GM19023 (cell line): ENCODE data around the gene IQSEC1.

Source experiments
- ATAC-seq: cut with Tn5 transposase; IDR thresholded peaks from one replicate; pipeline ENCODE4 v1.9.1; 2021; ENCODE audit warnings: mild to moderate bottlenecking, moderate library complexity; ENCODE audit not compliant: unreplicated experiment

IQSEC1 gene

DNA sequence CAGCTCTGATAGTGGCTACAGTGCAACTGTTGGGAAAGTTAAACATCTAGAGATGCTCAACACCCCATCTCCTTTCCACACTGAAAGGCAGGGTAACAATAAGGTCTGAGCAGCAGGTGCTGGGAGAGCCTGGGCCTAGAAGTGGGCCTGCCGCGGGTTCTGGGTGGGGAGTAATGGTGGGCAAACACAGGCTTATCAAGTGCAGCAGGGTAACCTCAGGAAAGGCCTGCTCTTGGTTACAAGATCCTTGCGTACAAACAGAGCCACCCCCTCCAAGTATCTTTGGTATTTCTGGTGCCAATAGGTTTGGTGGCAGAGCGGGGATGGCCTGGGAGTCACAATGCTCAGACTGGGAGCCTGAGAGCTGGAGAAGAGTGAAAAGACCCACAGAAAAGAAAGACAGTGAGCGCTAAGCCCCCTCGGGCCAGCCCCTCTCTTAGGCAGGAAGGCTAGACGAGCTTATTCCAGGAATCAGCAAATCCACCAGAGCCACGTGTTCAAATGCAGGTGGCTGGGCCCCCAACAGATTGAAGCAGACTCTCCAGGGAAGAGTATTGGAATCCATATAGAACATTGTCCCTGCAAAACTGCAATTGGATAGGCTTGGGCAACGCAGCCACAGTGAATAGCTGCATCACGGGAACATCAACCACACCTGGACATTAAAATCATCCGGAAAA lies 2.7 kb downstream of the IQSEC1 start:
- ATAC-seq: no peak

DNA sequence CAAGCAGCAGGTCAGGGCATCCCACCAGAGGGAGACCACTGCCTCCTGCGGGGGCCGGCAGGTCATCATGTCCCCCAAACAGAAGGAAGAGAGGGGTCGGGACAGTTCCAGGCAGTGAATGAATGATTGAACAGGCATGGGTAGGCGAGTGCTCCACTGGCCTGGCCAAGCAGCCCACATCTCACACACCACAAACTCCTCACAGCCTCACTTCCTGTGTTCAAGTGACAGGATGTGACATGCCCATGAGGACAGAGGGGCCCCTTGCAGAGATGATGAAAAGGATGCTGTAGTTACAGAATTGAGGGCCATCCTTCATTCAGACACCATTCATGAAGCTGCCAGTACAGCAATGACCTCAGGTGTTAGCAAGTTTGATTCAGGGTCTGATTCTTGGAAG lies 3.7 kb downstream of the IQSEC1 start:
- peak; percentile 55 for ATAC-seq

DNA sequence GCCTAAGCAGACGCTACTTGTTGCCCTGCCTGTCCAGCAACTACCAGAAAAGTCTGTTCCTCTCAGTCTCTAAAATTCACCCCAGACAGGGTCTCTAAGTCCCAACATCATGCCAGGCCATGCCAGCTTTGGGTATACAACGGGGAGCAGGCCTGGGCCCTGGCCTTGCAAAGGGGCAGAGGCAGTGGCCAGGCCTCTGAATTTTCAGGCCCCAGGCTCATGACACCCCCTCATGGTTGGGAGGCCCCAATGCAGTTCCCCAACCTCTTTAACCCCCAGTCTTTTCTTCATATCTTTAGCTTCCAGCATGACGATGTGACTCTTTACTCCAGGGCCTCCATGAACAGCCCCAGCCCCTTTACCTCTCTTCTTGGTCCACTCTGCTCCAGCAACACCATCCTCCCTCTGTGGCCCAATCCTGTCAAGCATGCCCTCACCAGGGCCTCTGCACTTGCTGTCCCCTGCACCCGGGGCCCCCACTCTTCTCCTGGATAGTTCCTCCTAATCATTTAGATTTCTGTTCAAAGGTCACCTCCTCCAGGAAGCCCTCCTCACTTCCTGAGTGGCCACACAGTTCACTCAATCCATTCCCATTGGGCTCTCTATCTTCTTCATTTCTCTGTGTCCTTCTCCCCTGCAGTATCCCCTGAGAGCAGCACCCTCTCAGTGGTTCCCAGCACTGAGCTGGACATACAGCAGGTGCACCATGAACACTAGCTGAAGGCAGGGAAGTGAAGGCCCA lies 4.8 kb downstream of the IQSEC1 start:
- no peak for ATAC-seq

DNA sequence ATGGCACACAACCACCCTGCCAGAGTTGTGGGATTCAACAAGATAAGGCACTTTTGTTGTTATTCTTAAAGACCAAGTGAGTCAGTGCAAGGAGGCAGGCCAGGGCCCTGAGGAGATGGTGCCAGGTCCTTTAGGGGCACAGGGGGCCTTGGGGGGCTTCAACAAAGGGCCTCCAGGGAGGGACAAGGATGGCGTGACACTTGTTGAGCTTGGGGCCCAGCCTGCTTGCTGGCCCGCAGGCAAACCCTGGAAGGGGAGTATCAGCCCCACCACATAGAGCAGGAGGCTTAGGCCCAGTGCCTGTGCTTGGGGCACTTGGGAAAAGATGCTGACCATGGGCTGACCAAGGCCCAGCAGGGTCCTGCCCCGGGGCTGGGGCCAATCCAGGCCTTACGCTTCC lies 5.5 kb downstream of the IQSEC1 start:
- no peak for ATAC-seq

DNA sequence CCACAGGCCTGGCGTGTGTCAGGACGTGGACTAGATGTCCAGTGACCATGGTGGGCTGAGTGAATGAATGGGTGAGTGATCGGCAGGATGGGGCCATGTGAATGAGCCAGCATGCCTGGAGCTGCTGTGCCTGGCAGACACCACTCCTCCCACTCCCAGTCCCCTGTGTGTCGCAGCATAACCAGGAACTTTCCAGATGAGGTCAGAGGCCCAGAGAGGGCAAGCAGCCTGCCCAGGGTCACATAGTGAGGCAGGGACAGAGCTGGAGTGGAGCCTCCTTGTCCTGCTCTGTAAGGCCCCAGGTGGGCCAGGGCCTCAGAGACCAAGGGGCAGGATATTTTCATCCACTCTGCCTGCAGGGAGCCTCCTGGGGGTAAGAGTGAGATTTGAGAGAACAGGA lies 6.4 kb downstream of the IQSEC1 start:
- ATAC-seq: no peak

DNA sequence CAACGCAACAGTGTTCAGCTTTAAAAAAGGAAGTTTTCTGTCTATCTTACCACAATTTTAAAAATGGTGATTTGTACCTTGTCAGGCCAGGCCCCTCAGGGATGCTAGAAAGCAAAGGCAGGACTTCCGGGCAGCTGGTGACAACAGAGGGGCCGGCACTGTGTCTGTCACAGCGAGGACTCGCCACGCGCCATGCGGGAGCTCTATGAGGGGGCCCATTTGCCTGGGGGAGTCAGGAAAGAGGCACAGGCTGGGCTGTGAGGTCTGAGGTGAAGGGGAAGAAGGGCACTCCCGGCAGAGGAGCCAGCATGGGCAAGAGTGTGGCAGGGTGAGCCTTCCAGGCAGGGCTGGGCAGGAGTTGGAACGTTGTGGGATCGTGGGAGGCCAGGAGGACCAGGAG lies 7.0 kb downstream of the IQSEC1 start:
- no peak for ATAC-seq

DNA sequence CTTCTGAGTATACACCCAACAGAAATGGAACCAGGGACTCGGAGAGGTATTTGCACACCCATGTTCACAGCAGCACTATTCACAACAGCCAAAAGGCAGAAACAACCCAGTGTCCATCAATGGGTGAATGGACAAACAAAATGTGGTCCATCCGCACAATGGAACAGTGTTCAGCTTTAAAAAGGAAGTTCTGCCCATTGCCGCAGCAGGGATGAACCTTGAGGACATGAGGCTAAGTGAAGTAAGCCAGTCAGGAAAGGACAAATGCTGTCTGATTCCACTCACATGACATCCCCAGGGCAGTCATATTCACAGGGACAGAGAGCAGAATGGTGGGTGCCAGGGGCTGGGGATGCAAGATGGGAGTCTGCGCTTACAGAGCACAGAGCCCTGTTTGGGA lies 7.5 kb downstream of the IQSEC1 start:
- no peak for ATAC-seq

DNA sequence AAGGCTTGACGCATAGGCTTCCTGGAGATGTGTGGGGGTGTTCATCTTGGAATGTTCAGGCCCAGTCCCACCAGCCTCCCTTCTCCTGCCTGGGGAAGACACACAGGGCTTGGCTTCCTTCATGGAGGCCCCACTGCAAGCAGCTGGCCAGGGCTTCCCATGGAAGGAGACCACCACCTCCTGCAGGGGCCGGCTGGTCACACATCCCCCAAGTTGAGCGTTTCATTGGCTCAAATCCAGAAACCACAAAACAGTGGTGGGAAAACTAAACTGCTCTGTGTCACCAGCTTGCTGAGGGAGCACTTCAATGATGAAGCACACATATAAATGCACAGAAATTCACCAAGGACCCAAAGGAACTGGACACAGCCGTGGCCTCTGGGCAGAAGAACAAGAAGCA lies 8.3 kb downstream of the IQSEC1 start:
- no peak for ATAC-seq

DNA sequence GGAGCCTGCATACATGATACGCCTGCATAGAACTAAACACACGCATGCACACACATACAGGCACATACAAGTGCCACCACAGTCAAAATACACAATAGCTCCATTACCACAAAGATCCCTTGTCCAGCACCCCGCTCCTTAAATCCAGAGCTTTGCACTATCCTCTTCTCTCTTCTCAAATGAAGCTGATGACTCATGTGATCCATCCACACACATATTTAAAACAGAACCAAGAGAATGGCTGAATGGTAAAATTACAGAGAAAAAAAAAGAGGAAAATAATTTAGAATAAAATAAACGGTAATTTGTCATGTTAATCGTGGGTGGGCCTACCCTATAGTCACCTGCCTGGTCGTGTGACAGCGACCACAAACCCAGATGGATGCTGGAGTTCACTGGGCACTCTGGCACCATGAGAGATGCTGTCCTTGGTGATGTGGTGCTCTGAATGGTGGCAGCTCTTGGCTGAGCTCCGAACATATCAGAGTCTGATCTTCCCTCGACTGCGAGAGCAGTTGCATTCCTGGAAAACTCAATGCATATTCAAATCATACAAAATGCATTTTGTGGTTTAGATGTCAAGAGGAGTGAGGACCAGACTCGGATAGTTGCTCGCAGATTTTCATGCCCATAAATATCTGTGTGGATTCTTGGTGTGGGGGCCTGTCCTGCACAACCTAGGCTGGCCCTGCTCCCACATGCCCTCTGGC lies 8.9 kb downstream of the IQSEC1 start:
- no peak for ATAC-seq

DNA sequence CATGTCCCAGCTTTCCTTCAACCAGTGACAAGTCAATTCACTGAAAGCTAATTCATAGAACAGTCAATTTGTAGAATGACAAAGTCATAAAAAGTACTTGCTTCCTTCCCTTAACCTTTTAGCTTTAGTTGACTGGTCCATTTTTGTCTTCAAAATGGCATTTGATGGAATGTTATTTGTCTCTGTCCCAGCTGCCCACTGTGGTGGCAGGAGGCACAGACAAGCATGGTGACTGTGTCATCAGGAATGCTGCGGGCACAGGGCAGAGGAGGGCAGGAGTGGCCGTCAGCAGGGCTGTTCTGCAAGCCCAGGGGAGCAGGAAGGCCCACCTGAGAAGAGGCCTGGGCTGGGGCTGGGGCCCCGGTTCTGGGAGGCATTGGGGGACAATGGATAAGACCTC lies 10.0 kb downstream of the IQSEC1 start:
- ATAC-seq: no peak

DNA sequence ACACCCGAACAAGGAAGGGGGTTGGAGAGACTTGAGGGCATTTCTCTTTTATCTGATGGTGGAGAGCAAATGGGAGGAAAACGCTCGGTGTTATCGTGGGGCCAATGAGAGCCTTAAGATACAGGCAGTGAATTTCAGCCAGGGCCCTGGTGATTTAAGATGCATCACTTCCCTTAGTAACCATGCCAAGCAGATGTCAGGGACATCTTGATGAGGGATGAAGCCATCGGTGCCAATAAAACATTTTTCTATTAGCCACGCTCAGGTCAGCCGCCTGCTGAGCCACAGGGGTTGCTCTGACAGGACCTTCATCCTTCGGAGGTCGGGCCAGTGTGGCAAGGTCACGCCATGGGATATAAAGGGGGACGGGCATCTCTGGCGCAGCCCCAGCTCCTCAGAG lies 10.6 kb downstream of the IQSEC1 start:
- ATAC-seq: no peak

DNA sequence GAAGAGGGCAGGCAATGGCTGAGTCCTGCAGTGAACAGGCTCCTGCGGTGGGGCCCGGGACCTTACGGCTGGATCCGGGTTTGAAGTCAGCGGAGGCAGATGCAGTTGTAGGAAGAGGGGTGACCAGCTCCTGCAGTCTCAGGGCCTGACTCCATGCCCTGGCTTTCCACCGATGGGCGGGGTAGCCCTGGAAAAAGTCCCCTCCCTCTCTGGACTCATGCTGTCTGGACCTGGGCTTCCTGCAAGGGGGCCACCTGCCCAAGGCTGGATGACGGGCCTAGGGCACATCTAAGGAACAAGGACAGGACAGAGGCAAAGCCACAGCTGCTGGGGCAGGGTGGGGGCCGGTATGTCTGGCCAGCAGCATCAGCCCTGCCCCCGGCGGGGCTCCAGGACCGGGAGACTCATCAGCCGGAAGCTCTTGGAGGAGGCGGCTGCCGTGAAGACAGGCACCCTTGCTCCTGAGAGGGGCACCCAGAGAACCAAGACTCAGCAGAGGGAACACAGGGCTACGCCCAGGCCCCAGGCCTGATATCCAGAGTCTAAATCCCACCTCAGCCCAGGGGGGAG lies 12.8 kb downstream of the IQSEC1 start:
- ATAC-seq: no peak

DNA sequence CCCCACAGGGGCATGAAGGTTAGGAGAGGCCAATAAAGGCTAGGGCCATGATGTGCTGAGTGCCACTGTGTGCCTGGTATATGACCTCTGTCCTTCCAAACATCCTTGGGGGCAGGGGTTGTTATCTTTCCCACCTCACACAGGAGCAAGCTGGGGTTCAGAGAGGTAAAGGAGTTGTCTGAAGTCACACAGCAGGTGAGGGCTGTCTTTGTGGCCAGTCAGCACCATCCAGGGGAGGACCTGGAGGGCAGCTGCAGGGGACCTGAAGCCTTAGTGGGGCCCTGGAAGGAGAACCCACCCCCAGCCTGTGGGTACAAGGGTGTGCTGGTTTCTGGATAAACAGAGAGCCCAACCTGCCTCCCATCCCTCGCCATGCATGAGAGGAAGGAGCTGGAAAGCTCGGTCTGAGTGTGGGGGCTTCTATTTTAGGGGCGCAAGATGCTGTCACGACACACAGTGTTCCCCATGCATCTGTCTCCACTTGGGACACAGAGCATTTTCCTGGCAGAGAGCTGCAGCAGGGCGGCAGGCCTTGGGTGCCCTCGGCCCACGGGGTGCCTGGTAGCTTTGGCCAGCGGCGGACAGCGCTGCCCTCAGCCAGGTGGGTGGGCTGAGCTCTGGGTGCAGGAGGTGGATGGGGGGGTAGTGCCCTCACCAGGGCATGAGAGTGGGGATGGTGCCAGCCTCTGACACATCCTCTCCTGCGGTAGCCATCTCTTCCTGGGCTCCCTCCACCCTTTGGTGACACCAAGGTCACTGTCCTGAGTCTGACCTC lies 14.7 kb downstream of the IQSEC1 start:
- ATAC-seq: no peak

DNA sequence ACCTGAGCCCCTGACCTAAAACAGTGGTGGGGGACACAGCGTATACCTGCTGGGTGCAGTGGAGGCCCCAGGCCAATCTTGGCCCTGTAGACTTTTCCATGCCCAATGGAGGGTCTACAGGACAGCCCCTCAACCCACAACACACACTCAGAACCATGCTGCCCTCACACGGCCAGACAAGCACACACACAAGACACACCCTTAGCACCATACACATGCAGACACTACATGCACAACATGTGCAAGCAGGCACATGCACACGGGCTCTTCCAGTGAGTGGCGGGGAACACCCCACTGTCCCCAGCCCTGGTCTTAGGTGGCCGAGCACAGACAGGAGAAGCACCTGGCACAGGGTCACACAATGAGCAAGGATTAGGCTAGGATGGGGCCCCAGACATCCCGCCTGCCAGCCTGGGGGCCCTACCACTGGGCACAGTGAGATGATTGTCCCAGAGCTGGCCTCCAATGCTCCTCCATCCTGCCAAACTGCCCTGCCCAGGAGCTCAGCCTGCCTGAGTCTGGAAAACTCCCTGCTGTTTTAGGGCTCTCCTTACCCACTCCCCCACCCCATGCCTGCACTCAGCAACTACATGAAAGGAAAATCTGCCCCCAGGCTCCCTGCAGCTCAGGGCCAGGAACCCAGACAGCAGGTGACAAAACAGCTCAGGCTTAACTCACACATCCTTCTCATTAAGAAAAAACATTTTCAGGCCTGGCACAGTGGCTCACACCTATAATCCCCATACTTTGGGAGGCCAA lies 15.8 kb downstream of the IQSEC1 start:
- ATAC-seq: no peak

DNA sequence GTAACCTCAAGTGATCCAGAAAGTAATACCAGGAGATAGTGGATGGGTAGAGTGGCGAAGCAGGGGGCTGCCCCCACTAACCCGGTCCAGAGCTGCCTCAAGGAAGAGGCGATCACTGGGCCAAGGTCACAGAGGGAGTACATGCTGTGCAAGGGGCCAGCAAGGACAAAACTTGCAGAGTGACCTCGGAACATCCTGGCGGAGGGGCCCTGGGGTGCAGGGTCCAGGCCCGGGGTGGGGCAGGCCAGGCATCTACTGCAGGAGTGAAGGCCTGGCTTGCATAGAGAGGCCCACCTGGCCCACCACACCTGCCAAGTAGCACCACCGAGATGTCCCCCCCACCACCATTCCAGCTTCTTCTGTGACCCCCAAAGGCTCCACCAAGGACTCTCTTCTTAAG lies 17.6 kb downstream of the IQSEC1 start:
- ATAC-seq: no peak

DNA sequence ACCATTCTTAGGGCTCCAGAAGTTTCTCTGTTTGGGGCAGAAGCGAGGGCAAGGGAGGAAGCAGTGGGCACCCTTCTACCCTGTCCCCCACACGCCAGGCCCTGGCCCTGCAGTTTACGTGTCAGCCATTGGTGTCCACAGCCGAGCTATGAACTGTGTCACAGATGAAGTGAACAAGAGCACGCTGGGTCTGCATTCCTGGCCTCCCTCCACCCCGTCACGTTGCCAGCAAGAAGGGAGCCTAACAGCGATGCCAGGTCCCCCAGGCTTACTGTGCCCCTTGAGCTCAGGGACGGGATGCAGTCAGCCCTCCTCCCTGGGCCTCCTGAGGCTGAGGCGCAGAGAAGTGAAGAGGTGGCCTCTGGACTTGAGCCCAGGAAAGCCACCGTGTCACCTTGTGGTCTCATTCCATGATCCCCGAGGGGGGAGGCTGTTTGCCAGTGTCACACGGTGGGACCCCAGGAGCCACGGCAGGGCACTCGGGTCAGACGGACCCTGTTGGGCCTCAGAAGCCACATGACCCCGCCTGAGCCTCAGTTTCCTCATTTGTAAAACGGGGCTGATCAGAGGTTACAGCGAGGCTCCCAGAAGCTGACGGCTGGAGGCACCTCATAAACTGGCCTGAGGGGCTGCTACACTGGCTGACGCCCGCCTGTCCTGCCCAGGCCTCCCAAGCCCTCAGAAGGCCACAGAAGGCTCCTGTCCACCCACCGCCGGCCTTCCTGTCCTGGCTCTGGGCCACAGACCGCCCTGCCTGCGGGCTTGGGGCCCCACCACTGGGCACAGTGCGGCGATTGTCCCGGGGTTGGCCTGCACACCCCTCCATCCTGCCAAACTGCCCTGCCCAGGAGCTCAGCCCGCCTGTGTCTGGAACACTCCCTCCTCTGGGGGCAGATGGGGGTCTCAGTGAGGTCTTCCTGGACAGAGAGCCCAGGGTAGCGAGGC lies 18.6 kb downstream of the IQSEC1 start:
- ATAC-seq: no peak

DNA sequence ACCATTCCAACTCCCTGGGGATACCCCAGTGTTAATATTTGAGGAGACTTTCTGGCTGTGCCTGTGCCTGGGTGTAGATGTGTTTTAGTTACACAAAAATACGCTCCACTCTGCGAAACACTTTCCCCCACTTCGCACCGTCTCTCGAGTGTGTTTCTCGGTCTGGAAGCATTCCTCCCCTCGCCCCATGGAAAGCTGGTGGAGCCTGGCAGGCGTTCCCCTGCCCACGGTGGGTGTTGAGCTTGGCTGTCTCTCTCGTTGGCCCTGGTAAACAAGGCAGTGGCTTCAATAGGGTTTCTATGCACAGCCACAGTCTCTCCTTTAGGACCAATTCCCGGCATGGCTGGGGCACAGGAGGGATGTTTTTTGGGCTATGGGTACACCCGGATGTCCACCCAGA lies 19.3 kb downstream of the IQSEC1 start:
- ATAC-seq: no peak

DNA sequence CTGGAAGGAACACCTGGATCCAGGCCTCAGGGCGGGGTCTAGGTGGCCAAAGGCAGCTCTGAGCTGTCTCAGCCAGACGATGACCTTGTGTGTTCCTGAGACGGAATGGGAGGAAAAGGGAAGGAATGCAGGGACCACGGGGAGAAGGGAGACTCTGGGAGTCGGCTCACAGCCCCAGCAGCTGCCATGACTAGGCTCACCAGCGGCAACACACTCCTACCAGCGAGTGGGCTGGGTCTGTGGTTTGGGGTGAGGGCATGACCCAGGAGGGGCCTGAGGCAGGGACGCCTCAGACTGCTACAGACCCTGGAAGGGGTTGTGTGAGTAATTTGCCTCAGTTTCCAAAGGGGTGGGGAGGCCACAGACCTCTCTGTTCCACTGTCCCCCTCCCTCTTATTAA lies 19.8 kb downstream of the IQSEC1 start:
- ATAC-seq: no peak

DNA sequence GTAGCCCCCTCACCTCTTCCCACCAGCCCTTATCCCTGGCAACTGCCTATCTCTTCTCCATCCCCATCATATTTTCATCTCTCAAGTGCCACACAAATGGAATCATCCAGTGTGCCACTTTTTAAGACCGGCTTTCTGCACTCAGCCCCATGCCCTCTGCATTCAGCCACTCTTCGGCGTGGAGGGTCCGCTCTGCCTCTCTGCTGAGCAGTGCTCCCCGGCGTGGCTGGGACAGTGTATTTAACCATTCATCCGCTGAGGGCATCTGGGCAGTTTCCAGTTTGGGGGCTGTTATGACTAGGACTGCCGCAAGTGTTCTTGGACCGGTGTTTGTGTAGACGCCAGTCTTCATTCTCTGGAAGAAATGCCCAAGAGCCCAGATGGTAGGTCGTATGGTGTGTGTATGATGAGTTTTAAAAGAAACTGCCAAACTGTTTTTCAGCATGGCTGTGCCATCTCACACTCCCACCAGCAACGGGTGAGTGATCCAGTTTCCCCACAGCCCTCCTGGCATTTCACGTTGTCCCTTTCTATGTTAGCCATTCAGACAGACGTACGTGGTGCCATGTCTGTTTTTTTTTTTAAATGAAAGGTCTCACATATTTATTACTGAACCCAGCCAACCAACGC lies 20.9 kb downstream of the IQSEC1 start:
- ATAC-seq: no peak
